Fibroblast of skin of scalp (primary cell): ENCODE data around the gene BCL11A.

Experiments used
- DNase-seq: peaks from one replicate; pipeline ENCODE4 v3.0.0-alpha.2; 2013

Gene BCL11A

GRCh38 chr2:60525899-60526298 lies 27.6 kb downstream of the BCL11A start:
- no peak for DNase-seq

GRCh38 chr2:60524874-60525273 lies 28.6 kb downstream of the BCL11A start:
- DNase-seq = no peak

- no peak for DNase-seq
Measured at GRCh38 chr2:60523963-60524362, 29.5 kb downstream of the BCL11A start.

GRCh38 chr2:60522462-60522861 lies 31.0 kb downstream of the BCL11A start:
- no peak for DNase-seq

- no peak for DNase-seq
Measured at GRCh38 chr2:60521626-60522025, 31.8 kb downstream of the BCL11A start.

GRCh38 chr2:60520917-60521539 lies 32.4 kb downstream of the BCL11A start:
- DNase-seq = no peak

GRCh38 chr2:60520151-60520876 lies 33.1 kb downstream of the BCL11A start:
- DNase-seq = peak; percentile 57

GRCh38 chr2:60519231-60519863 lies 34.1 kb downstream of the BCL11A start:
- DNase-seq = peak; percentile 67

GRCh38 chr2:60518567-60518966 lies 34.9 kb downstream of the BCL11A start:
- no peak for DNase-seq

GRCh38 chr2:60517446-60517845 lies 36.0 kb downstream of the BCL11A start:
- DNase-seq = peak; percentile 42

- DNase-seq = no peak
Measured at GRCh38 chr2:60516826-60517225, 36.6 kb downstream of the BCL11A start.

- DNase-seq = peak; percentile 96
Measured at GRCh38 chr2:60516383-60516811, 37.1 kb downstream of the BCL11A start.

- DNase-seq = peak; percentile 97
Measured at GRCh38 chr2:60515721-60516226, 37.7 kb downstream of the BCL11A start.

GRCh38 chr2:60513996-60514395 lies 39.5 kb downstream of the BCL11A start:
- DNase-seq = no peak

GRCh38 chr2:60513191-60513590 lies 40.3 kb downstream of the BCL11A start:
- DNase-seq = no peak

GRCh38 chr2:60512641-60513040 lies 40.8 kb downstream of the BCL11A start:
- no peak for DNase-seq

GRCh38 chr2:60512062-60512622 lies 41.3 kb downstream of the BCL11A start:
- DNase-seq = no peak

- no peak for DNase-seq
Measured at GRCh38 chr2:60510713-60511112, 42.7 kb downstream of the BCL11A start.

- peak; percentile 44 for DNase-seq
Measured at GRCh38 chr2:60509066-60509465, 44.4 kb downstream of the BCL11A start.

GRCh38 chr2:60508339-60508917 lies 45.0 kb downstream of the BCL11A start:
- no peak for DNase-seq

- DNase-seq = no peak
Measured at GRCh38 chr2:60507211-60507965, 46.1 kb downstream of the BCL11A start.

GRCh38 chr2:60505880-60506260 lies 47.6 kb downstream of the BCL11A start:
- DNase-seq = no peak
